ENCODE results near the gene DENND1C.

Gene DENND1C

DNA sequence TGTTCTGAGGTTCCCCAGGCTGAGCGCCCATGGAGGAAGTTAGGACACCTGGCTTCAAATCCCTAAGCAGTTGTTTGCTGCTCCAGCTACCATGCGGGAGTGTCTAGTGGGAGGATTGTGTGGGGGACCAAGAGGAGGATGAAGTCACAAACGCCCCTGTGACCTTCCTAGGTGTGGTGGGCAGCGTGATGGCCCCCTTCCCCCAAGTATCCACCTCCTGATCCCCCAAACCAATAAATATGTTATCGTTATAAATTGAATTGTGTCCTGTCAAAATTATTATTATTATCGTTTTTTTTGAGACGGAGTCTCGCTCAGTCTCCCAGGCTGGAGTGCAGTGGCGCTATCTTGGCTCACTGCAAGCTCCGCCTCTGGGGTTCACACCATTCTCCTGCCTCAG lies 47.9 kb downstream of the DENND1C start, which contains the start of gene SLC25A41:
SLC25A41 (minus strand) TSS at position 101 of the 400 bp plus-strand sequence; CDS start at position 31, 70 bp downstream.
- Histone ChIP-seq H3K9me3 (ENCODE audit: low read length) (no peaks in the 10 kb centered on the region), H3K4me3 (ENCODE audit: low read depth, low read length, poor library complexity, severe bottlenecking) (no peak within 1 kb of the TSS), H3K79me2 (ENCODE audit: insufficient read depth, low read length) (no peaks in the 10 kb centered on the region), H3K4me1 (ENCODE audit: insufficient read depth, low read length, severe bottlenecking) (no peaks in the 10 kb centered on the region), H3K4me2 (ENCODE audit: low read length) (no peak within 1 kb of the TSS), H3K27ac (ENCODE audit: low read depth, low read length, poor library complexity, severe bottlenecking) (no peak within 1 kb of the TSS), H2AFZ (ENCODE audit: low read length) (no peak within 1 kb of the TSS), H3K36me3 (ENCODE audit: insufficient read depth, low read length) (no peaks in the 10 kb centered on the region; the same call in 1 of the 2 replicates), H3K9ac (ENCODE audit: low read length) (no peak within 1 kb of the TSS), H3F3A (ENCODE audit: insufficient read depth, low read length) (no peaks in the 10 kb centered on the region), H4K20me1 (ENCODE audit: insufficient read depth, low read length) (no peaks in the 10 kb centered on the region), H3K9me2 (ENCODE audit: low read depth, low read length) (no peaks in the 10 kb centered on the region), H3K27me3 (ENCODE audit: insufficient read depth, low read length) (no peaks in the 10 kb centered on the region)
- TF ChIP-seq, protein P1, sequence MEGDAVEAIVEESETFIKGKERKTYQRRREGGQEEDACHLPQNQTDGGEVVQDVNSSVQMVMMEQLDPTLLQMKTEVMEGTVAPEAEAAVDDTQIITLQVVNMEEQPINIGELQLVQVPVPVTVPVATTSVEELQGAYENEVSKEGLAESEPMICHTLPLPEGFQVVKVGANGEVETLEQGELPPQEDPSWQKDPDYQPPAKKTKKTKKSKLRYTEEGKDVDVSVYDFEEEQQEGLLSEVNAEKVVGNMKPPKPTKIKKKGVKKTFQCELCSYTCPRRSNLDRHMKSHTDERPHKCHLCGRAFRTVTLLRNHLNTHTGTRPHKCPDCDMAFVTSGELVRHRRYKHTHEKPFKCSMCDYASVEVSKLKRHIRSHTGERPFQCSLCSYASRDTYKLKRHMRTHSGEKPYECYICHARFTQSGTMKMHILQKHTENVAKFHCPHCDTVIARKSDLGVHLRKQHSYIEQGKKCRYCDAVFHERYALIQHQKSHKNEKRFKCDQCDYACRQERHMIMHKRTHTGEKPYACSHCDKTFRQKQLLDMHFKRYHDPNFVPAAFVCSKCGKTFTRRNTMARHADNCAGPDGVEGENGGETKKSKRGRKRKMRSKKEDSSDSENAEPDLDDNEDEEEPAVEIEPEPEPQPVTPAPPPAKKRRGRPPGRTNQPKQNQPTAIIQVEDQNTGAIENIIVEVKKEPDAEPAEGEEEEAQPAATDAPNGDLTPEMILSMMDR (IDR thresholded peaks at IDR 0.05; ENCODE audit: low read length), result no peak
- TF ChIP-seq EZH2 (IDR thresholded peaks at IDR 0.05; ENCODE audit: borderline replicate concordance, low read length), result no peak

DNA sequence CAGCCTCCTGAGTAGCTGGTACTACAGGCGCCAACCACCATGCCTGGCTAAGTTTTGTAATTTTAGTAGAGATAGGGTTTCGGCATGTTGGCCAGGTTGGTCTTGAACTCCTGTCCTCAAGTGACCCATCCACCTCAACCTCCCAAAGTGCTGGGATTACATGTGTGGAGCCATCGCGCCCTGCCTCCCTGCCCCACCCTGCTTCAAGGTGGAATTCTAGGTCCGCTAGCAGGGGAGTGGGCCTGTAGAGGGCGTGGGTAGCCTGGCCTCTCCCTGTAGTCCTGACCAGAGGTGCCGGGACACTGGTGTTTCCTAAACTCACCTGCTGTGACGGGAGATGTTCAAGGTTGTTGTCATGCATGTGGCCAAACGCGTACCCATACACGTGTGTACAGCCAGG lies 48.4 kb downstream of the DENND1C start:
- TF ChIP-seq, protein P1 (IDR thresholded peaks at IDR 0.05; ENCODE audit: low read length), result no peak
- TF ChIP-seq EZH2 (IDR thresholded peaks at IDR 0.05; ENCODE audit: borderline replicate concordance, low read length), result no peak
- Histone ChIP-seq H3K4me2 (ENCODE audit: low read length) (no peak overlapping the region), H3K79me2 (ENCODE audit: insufficient read depth, low read length) (no peaks in the 10 kb centered on the region), H3K27me3 (ENCODE audit: insufficient read depth, low read length) (no peaks in the 10 kb centered on the region), H3K4me1 (ENCODE audit: insufficient read depth, low read length, severe bottlenecking) (no peaks in the 10 kb centered on the region), H3K4me3 (ENCODE audit: low read depth, low read length, poor library complexity, severe bottlenecking) (no peak overlapping the region), H3K36me3 (ENCODE audit: insufficient read depth, low read length) (no peaks in the 10 kb centered on the region; the same call in 1 of the 2 replicates), H3K9me2 (ENCODE audit: low read depth, low read length) (no peaks in the 10 kb centered on the region), H3K9me3 (ENCODE audit: low read length) (no peaks in the 10 kb centered on the region), H3K27ac (ENCODE audit: low read depth, low read length, poor library complexity, severe bottlenecking) (no peak overlapping the region), H4K20me1 (ENCODE audit: insufficient read depth, low read length) (no peaks in the 10 kb centered on the region), H3K9ac (ENCODE audit: low read length) (no peak overlapping the region), H2AFZ (ENCODE audit: low read length) (no peak overlapping the region), H3F3A (ENCODE audit: insufficient read depth, low read length) (no peaks in the 10 kb centered on the region)

DNA sequence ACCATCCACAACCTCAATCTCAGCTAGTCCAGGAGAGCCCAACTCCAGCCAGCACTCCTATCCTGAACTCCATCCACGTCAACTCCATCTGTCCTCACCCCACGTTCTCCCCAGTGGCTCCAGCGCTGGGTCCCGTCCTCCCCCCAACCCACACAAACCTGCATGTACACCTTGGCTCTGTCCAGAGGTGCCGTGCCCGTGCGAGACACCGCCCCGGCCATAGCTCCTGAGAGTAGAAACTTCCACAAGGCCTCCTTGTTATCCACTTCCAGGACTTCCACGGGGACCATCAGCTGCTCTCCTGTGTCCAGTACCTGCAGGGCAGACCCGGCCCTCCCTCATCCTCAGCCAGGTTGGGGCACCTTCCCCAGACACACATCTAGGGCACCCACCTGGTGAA lies 49.7 kb downstream of the DENND1C start:
- Histone ChIP-seq H3K9me2 (ENCODE audit: low read depth, low read length) (no peaks in the 10 kb centered on the region), H3K27me3 (ENCODE audit: insufficient read depth, low read length) (no peaks in the 10 kb centered on the region), H4K20me1 (ENCODE audit: insufficient read depth, low read length) (no peaks in the 10 kb centered on the region), H3K9ac (ENCODE audit: low read length) (no peak overlapping the region), H3K27ac (ENCODE audit: low read depth, low read length, poor library complexity, severe bottlenecking) (no peak overlapping the region), H3K4me3 (ENCODE audit: low read depth, low read length, poor library complexity, severe bottlenecking) (no peak overlapping the region), H3K79me2 (ENCODE audit: insufficient read depth, low read length) (no peaks in the 10 kb centered on the region), H3K4me1 (ENCODE audit: insufficient read depth, low read length, severe bottlenecking) (no peaks in the 10 kb centered on the region), H3K4me2 (ENCODE audit: low read length) (no peak overlapping the region), H3K36me3 (ENCODE audit: insufficient read depth, low read length) (no peaks in the 10 kb centered on the region; the same call in 1 of the 2 replicates), H3K9me3 (ENCODE audit: low read length) (no peaks in the 10 kb centered on the region), H3F3A (ENCODE audit: insufficient read depth, low read length) (no peaks in the 10 kb centered on the region), H2AFZ (ENCODE audit: low read length) (no peak overlapping the region)
- TF ChIP-seq, protein P1 (IDR thresholded peaks at IDR 0.05; ENCODE audit: low read length), result no peak
- no peak for TF ChIP-seq EZH2 (IDR thresholded peaks at IDR 0.05; ENCODE audit: borderline replicate concordance, low read length)
